Loucy (cell line): ENCODE data around the gene FHIT.

Experiments used
- H2AFZ ChIP-seq: fragments of 200-600 bp; sonication (generic); 2 replicates; pipeline ENCODE4 v1.6.0; 2016; ENCODE audit warnings: antibody characterized with exemption, mild to moderate bottlenecking, low read length, moderate library complexity
- H3F3A ChIP-seq: fragments of 200-600 bp; 2 replicates; pipeline ENCODE4 v1.6.0; 2016; ENCODE audit warnings: antibody characterized with exemption, low read depth, mild to moderate bottlenecking
- H3K27me3 ChIP-seq: fragments of 200-600 bp; sonication (generic); 2 replicates; pipeline ENCODE4 v1.6.1; 2014; ENCODE audit warnings: low read length, mild to moderate bottlenecking; ENCODE audit not compliant: insufficient read depth, poor library complexity, severe bottlenecking
- H3K36me3 ChIP-seq: fragments of 200-600 bp; sonication (generic); 2 replicates; pipeline ENCODE4 v1.6.1; 2016; ENCODE audit warnings: low read length; ENCODE audit not compliant: insufficient read depth
- H3K4me1 ChIP-seq: fragments of 200-600 bp; sonication (generic); 2 replicates; pipeline ENCODE4 v1.5.1; 2014; ENCODE audit warnings: low read length, mild to moderate bottlenecking; ENCODE audit not compliant: insufficient read depth, poor library complexity, severe bottlenecking
- H3K4me2 ChIP-seq: fragments of 200-600 bp; sonication (generic); 2 replicates; pipeline ENCODE4 v1.6.0; 2014; ENCODE audit warnings: antibody characterized with exemption, low read length, low read depth, mild to moderate bottlenecking; ENCODE audit not compliant: poor library complexity, severe bottlenecking
- H3K4me3 ChIP-seq: fragments of 200-600 bp; sonication (generic); 2 replicates; pipeline ENCODE4 v1.5.1; 2014; ENCODE audit warnings: low read length, mild to moderate bottlenecking, mixed read lengths; ENCODE audit not compliant: poor library complexity, severe bottlenecking
- H3K79me2 ChIP-seq: fragments of 200-600 bp; sonication (generic); 2 replicates; pipeline ENCODE4 v1.6.1; 2014; ENCODE audit warnings: low read length; ENCODE audit not compliant: insufficient read depth
- H3K9ac ChIP-seq: fragments of 200-600 bp; sonication (generic); 2 replicates; pipeline ENCODE4 v1.6.0; 2014; ENCODE audit warnings: mild to moderate bottlenecking, low read depth, low read length, moderate library complexity; ENCODE audit not compliant: poor library complexity, severe bottlenecking
- H3K9me2 ChIP-seq: fragments of 200-600 bp; sonication (generic); replicated peaks from 2 replicates; pipeline ENCODE4 v1.6.1; 2016; ENCODE audit warnings: low read depth, low read length, mixed read lengths
- H3K9me3 ChIP-seq: fragments of 200-600 bp; sonication (generic); 2 replicates; pipeline ENCODE4 v1.6.1; 2014; ENCODE audit warnings: mild to moderate bottlenecking, antibody characterized with exemption, low read length, low read depth; ENCODE audit not compliant: insufficient read depth
- H4K20me1 ChIP-seq: fragments of 200-600 bp; sonication (generic); 2 replicates; pipeline ENCODE4 v1.6.0; 2014; ENCODE audit warnings: antibody characterized with exemption, low read length, mild to moderate bottlenecking; ENCODE audit not compliant: insufficient read depth, poor library complexity, severe bottlenecking
- EZH2phosphoT487 ChIP-seq: fragments of 200-600 bp; IDR thresholded peaks from 2 replicates; pipeline ENCODE4 v1.6.1; 2018; ENCODE audit warnings: antibody characterized with exemption, mild to moderate bottlenecking, moderate library complexity, borderline replicate concordance
- TF ChIP-seq, protein P1 (sequence below): fragments of 200-600 bp; sonication (generic); conservative IDR thresholded peaks from 2 replicates; pipeline ENCODE4 v1.5.1; 2014; ENCODE audit warnings: mild to moderate bottlenecking, antibody characterized with exemption, low read length

The FHIT gene

GRCh38 chr3:61226166-61226686, 25.0 kb downstream of the FHIT start:
- TF ChIP-seq, protein P1, sequence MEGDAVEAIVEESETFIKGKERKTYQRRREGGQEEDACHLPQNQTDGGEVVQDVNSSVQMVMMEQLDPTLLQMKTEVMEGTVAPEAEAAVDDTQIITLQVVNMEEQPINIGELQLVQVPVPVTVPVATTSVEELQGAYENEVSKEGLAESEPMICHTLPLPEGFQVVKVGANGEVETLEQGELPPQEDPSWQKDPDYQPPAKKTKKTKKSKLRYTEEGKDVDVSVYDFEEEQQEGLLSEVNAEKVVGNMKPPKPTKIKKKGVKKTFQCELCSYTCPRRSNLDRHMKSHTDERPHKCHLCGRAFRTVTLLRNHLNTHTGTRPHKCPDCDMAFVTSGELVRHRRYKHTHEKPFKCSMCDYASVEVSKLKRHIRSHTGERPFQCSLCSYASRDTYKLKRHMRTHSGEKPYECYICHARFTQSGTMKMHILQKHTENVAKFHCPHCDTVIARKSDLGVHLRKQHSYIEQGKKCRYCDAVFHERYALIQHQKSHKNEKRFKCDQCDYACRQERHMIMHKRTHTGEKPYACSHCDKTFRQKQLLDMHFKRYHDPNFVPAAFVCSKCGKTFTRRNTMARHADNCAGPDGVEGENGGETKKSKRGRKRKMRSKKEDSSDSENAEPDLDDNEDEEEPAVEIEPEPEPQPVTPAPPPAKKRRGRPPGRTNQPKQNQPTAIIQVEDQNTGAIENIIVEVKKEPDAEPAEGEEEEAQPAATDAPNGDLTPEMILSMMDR: no peak
- TF ChIP-seq EZH2phosphoT487: no peak
- H3F3A ChIP-seq: no peaks in the 10 kb centered on the region

GRCh38 chr3:61224823-61225222, 26.4 kb downstream of the FHIT start:
- H3K9ac ChIP-seq: no peak overlapping the region
- no peak overlapping the region for H2AFZ ChIP-seq
- H3K27me3 ChIP-seq: no peaks in the 10 kb centered on the region
- H3K4me3 ChIP-seq: no peak overlapping the region
- TF ChIP-seq, protein P1: no peak
- TF ChIP-seq EZH2phosphoT487: no peak
- no peaks in the 10 kb centered on the region for H3K9me2 ChIP-seq
- no peaks in the 10 kb centered on the region for H3K9me3 ChIP-seq
- no peaks in the 10 kb centered on the region for H3K36me3 ChIP-seq
- H4K20me1 ChIP-seq: no peaks in the 10 kb centered on the region
- no peaks in the 10 kb centered on the region for H3K4me1 ChIP-seq
- H3K4me2 ChIP-seq: no peak overlapping the region
- no peaks in the 10 kb centered on the region for H3K79me2 ChIP-seq
- H3F3A ChIP-seq: no peaks in the 10 kb centered on the region

More at GRCh38 chr3:61226166-61226686, 25.0 kb downstream of the FHIT start:
- no peak overlapping the region for H3K4me3 ChIP-seq
- no peaks in the 10 kb centered on the region for H3K9me3 ChIP-seq
- no peaks in the 10 kb centered on the region for H4K20me1 ChIP-seq
- H3K9me2 ChIP-seq: no peaks in the 10 kb centered on the region
- no peaks in the 10 kb centered on the region for H3K4me1 ChIP-seq
- no peaks in the 10 kb centered on the region for H3K79me2 ChIP-seq
- no peak overlapping the region for H3K9ac ChIP-seq
- H3K4me2 ChIP-seq: no peak overlapping the region
- no peaks in the 10 kb centered on the region for H3K36me3 ChIP-seq
- no peak overlapping the region for H2AFZ ChIP-seq
- H3K27me3 ChIP-seq: no peaks in the 10 kb centered on the region

- no peak for TF ChIP-seq EZH2phosphoT487
- TF ChIP-seq, protein P1: no peak
- H3K36me3 ChIP-seq: no peaks in the 10 kb centered on the region
- H3K4me3 ChIP-seq: no peak overlapping the region
- no peaks in the 10 kb centered on the region for H3K27me3 ChIP-seq
- no peaks in the 10 kb centered on the region for H4K20me1 ChIP-seq
- no peaks in the 10 kb centered on the region for H3K9me3 ChIP-seq
- no peaks in the 10 kb centered on the region for H3K79me2 ChIP-seq
- H2AFZ ChIP-seq: no peak overlapping the region
- H3K4me2 ChIP-seq: no peak overlapping the region
- H3F3A ChIP-seq: no peaks in the 10 kb centered on the region
- H3K4me1 ChIP-seq: no peaks in the 10 kb centered on the region
- no peaks in the 10 kb centered on the region for H3K9me2 ChIP-seq
- no peak overlapping the region for H3K9ac ChIP-seq
These were observed 27.8 kb downstream of the FHIT start for GRCh38 chr3:61223451-61223850.
